ENCODE data around the gene EIF3A. TPM values are rescaled to one million over a fixed set of nuclear protein-coding genes. Genes with fewer than 3 reads are reported as not detected.

The EIF3A gene
- total RNA-seq, 6 experiments from 2014 or later, result 132 to 149 (median 139) TPM

GRCh38 chr10:119005362-119006043, 75.1 kb downstream of the EIF3A start:
- no peak overlapping the region for H3K4me3 Mint-ChIP-seq
- TF ChIP-seq CTCF (IDR thresholded peaks at IDR 0.05), result no peak
- DNase-seq, result peak; percentile 31

GRCh38 chr10:119003572-119004289, 76.9 kb downstream of the EIF3A start:
- H3K9me3 Mint-ChIP-seq, result no peaks in the 10 kb centered on the region
- peaks cover 35% of the 10 kb centered on the region for H3K27me3 Mint-ChIP-seq (ENCODE audit: insufficient read depth)
- H3K36me3 Mint-ChIP-seq (ENCODE audit: low read depth), result no peaks in the 10 kb centered on the region
- no peak overlapping the region for H3K27ac Mint-ChIP-seq
- peaks cover 24% of the 10 kb centered on the region for H3K4me1 Mint-ChIP-seq (ENCODE audit: low read depth)
- DNase-seq, result no peak
- no peak overlapping the region for H3K4me3 Mint-ChIP-seq
- no peak for TF ChIP-seq CTCF (IDR thresholded peaks at IDR 0.05)

More at GRCh38 chr10:119005362-119006043, 75.1 kb downstream of the EIF3A start:
- no peaks in the 10 kb centered on the region for H3K9me3 Mint-ChIP-seq
- peaks cover 24% of the 10 kb centered on the region for H3K4me1 Mint-ChIP-seq (ENCODE audit: low read depth)
- peaks cover 37% of the 10 kb centered on the region for H3K27me3 Mint-ChIP-seq (ENCODE audit: insufficient read depth)
- H3K27ac Mint-ChIP-seq, result no peak overlapping the region
- H3K36me3 Mint-ChIP-seq (ENCODE audit: low read depth), result no peaks in the 10 kb centered on the region

- no peak for DNase-seq
- H3K4me1 Mint-ChIP-seq (ENCODE audit: low read depth), result peaks cover 19% of the 10 kb centered on the region
- no peaks in the 10 kb centered on the region for H3K36me3 Mint-ChIP-seq (ENCODE audit: low read depth)
- H3K4me3 Mint-ChIP-seq, result no peak overlapping the region
- peaks cover 7% of the 10 kb centered on the region; the same call in 1 of the 2 replicates for H3K9me3 Mint-ChIP-seq
- TF ChIP-seq CTCF (IDR thresholded peaks at IDR 0.05), result no peak
- peaks cover 49% of the 10 kb centered on the region for H3K27me3 Mint-ChIP-seq (ENCODE audit: insufficient read depth)
- H3K27ac Mint-ChIP-seq, result no peak overlapping the region
These were observed 78.7 kb downstream of the EIF3A start for GRCh38 chr10:119001717-119002500.

- H3K36me3 Mint-ChIP-seq (ENCODE audit: low read depth), result no peaks in the 10 kb centered on the region
- TF ChIP-seq CTCF (IDR thresholded peaks at IDR 0.05), result no peak
- no peak overlapping the region for H3K27ac Mint-ChIP-seq
- H3K4me1 Mint-ChIP-seq (ENCODE audit: low read depth), result no peaks in the 10 kb centered on the region
- H3K9me3 Mint-ChIP-seq, result peaks cover 7% of the 10 kb centered on the region; the same call in 1 of the 2 replicates
- H3K27me3 Mint-ChIP-seq (ENCODE audit: insufficient read depth), result peaks cover 66% of the 10 kb centered on the region
- no peak for DNase-seq
- no peak overlapping the region for H3K4me3 Mint-ChIP-seq
These were observed 82.4 kb downstream of the EIF3A start for GRCh38 chr10:118998183-118998582.

- Mint-ChIP-seq H3K27me3 (ENCODE audit: insufficient read depth) (peaks cover 65% of the 10 kb centered on the region), H3K4me3 (no peak overlapping the region), H3K27ac (no peak overlapping the region), H3K9me3 (peaks cover 7% of the 10 kb centered on the region; the same call in 1 of the 2 replicates), H3K36me3 (ENCODE audit: low read depth) (no peaks in the 10 kb centered on the region), H3K4me1 (ENCODE audit: low read depth) (no peaks in the 10 kb centered on the region)
- DNase-seq, result no peak
- TF ChIP-seq CTCF (IDR thresholded peaks at IDR 0.05), result no peak
These were observed 83.2 kb downstream of the EIF3A start for GRCh38 chr10:118997379-118997778.

All from HFFc6 (cell line).